Breast epithelium (tissue), 3 donors: ENCODE data around the gene FIS1.

Experiments used
- POLR2A ChIP-seq: fragments of 450-650 bp; IDR thresholded peaks from one replicate; pipeline ENCODE4 v1.6.1; 2016; ENCODE audit warnings: antibody characterized with exemption, mild to moderate bottlenecking, moderate library complexity
- POLR2AphosphoS5 ChIP-seq, 3 donors: sonication (generic); formaldehyde crosslinking; IDR thresholded peaks; one replicate each; pipeline ENCODE4 v1.6.1; 2017; ENCODE audit warnings: antibody characterized with exemption in 3 of 3
- TF ChIP-seq, protein P1 (sequence below), 3 donors: fragments of 450-650 bp; IDR thresholded peaks; one replicate each; pipeline ENCODE4 v1.5.1; 2016 to 2017; ENCODE audit warnings: antibody characterized with exemption in 3 of 3, mild to moderate bottlenecking in 3 of 3, moderate library complexity in 3 of 3

DNA sequence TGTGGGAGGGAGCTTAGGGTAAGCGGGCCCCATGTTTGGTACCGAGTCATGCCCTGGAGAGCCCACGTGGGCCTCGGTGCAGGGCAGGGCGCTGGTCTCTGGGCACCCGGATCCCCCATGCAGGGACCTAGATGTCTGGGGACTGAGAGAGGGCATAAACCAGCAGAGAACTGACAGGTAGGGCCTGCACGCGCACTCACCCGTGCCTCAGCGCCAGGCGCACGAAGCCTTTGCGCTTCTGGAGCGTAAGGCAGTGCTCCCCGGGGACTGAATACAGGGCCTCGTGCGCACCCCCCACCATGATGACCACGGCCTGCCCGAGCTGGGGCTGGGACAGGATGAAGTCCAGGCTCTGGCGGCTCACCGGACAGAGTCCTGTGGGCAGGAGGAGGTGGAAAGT is 46.9 kb downstream of the FIS1 start:
- TF ChIP-seq, protein P1, sequence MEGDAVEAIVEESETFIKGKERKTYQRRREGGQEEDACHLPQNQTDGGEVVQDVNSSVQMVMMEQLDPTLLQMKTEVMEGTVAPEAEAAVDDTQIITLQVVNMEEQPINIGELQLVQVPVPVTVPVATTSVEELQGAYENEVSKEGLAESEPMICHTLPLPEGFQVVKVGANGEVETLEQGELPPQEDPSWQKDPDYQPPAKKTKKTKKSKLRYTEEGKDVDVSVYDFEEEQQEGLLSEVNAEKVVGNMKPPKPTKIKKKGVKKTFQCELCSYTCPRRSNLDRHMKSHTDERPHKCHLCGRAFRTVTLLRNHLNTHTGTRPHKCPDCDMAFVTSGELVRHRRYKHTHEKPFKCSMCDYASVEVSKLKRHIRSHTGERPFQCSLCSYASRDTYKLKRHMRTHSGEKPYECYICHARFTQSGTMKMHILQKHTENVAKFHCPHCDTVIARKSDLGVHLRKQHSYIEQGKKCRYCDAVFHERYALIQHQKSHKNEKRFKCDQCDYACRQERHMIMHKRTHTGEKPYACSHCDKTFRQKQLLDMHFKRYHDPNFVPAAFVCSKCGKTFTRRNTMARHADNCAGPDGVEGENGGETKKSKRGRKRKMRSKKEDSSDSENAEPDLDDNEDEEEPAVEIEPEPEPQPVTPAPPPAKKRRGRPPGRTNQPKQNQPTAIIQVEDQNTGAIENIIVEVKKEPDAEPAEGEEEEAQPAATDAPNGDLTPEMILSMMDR (IDR thresholded peaks at IDR 0.05) = no peak
- TF ChIP-seq POLR2A (no peak), POLR2AphosphoS5 (IDR thresholded peaks at IDR 0.05) (no peak)
